SH-SY5Y (cell line): Measurements from ENCODE around the gene GTF2I.

Experiments used
- GATA2 ChIP-seq: IDR thresholded peaks from 2 replicates; pipeline ENCODE4 v1.6.1; 2011; ENCODE audit warnings: mild to moderate bottlenecking, low read depth, low read length
- GATA3 ChIP-seq: IDR thresholded peaks from 2 replicates; pipeline ENCODE4 v1.6.1; 2011; ENCODE audit warnings: low read depth, mild to moderate bottlenecking, low read length, moderate library complexity

GRCh38 chr7:74684473-74684872 lies 27.0 kb downstream of the GTF2I start:
- TF ChIP-seq GATA3, result no peak
- TF ChIP-seq GATA2, result no peak
